OCI-LY3 (cell line): ENCODE measurements around the gene RPS6KA4.
A peak's percentile ranks its signal among the peaks of the same experiment; 100 is the strongest.

Experiments used
- H2AFZ ChIP-seq: fragments of 200-600, 300-600 bp; shearing (Covaris generic); 2 replicates; pipeline ENCODE4 v1.6.0; 2014; ENCODE audit warnings: antibody characterized with exemption, low read depth, low read length
- H3K27ac ChIP-seq: fragments of 200-600, 300-600 bp; sonication (generic); 2 replicates; pipeline ENCODE4 v1.5.1; 2014; ENCODE audit warnings: mild to moderate bottlenecking, low read length, moderate library complexity, mixed read lengths
- H3K27me3 ChIP-seq: fragments of 200-600, 300-600 bp; sonication (generic); 2 replicates; pipeline ENCODE4 v1.6.1; 2014; ENCODE audit warnings: low read depth, low read length, mixed read lengths
- H3K36me3 ChIP-seq: fragments of 200-600, 300-600 bp; sonication (generic); replicated peaks from 2 replicates; pipeline ENCODE3; 2014; ENCODE audit warnings: low read depth, low read length, mixed read lengths
- H3K4me1 ChIP-seq: fragments of 300-600, 200-600 bp; sonication (generic); 2 replicates; pipeline ENCODE4 v1.6.1; 2014; ENCODE audit warnings: low read length, mixed read lengths
- H3K4me2 ChIP-seq: fragments of 200-600, 300-600 bp; sonication (generic); 2 replicates; pipeline ENCODE4 v1.6.1; 2014; ENCODE audit warnings: low read length, mixed read lengths
- H3K4me3 ChIP-seq: fragments of 300-600, 200-600 bp; sonication (generic); 2 replicates; pipeline ENCODE4 v1.5.1; 2014; ENCODE audit warnings: antibody characterized with exemption, mild to moderate bottlenecking, low read length, moderate library complexity
- H3K79me2 ChIP-seq: fragments of 300-600, 200-600 bp; shearing (Covaris generic); 2 replicates; pipeline ENCODE4 v1.6.1; 2014; ENCODE audit warnings: mild to moderate bottlenecking, low read length, mixed read lengths
- H3K9ac ChIP-seq: fragments of 300-600, 200-600 bp; shearing (Covaris generic); 2 replicates; pipeline ENCODE4 v1.6.0; 2014; ENCODE audit warnings: mild to moderate bottlenecking, low read length, moderate library complexity
- H3K9me3 ChIP-seq: fragments of 200-600, 300-600 bp; shearing (Covaris generic); 2 replicates; pipeline ENCODE4 v1.6.1; 2014; ENCODE audit warnings: low read length, mixed read lengths; ENCODE audit not compliant: insufficient read depth
- H4K20me1 ChIP-seq: fragments of 200-600, 300-600 bp; sonication (generic); 2 replicates; pipeline ENCODE4 v1.6.1; 2016; ENCODE audit warnings: low read length, mixed read lengths; ENCODE audit not compliant: insufficient read depth
- CTCF ChIP-seq: fragments of 200-600, 300-600 bp; sonication (generic); IDR thresholded peaks from 2 replicates; pipeline ENCODE4 v1.5.1; 2014; ENCODE audit warnings: antibody characterized with exemption, low read length, low read depth
- EZH2phosphoT487 ChIP-seq: fragments of 200-600 bp; shearing (Covaris generic); IDR thresholded peaks from 2 replicates; pipeline ENCODE4 v1.6.1; 2018; ENCODE audit warnings: antibody characterized with exemption, mixed run types, low read depth

The RPS6KA4 gene

GRCh38 chr11:64317325-64317960 lies 41.5 kb upstream of the RPS6KA4 start, which contains the start of gene TRMT112:
Gene TRMT112, minus strand, starts transcription at chr11:64317559. Its CDS starts 33 bp downstream, at chr11:64317526.
- Histone ChIP-seq H3K27me3 (no peaks in the 10 kb centered on the region), H3K27ac (peak within 1 kb of the TSS; percentile 93), H3K79me2 (peaks cover 48% of the 10 kb centered on the region), H4K20me1 (no peaks in the 10 kb centered on the region), H3K4me1 (peaks cover 14% of the 10 kb centered on the region), H3K4me3 (peak within 1 kb of the TSS; percentile 85), H3K9me3 (no peaks in the 10 kb centered on the region), H3K9ac (peak within 1 kb of the TSS; percentile 90), H3K4me2 (peak within 1 kb of the TSS; percentile 72), H2AFZ (peak within 1 kb of the TSS; percentile 52; the same call in 1 of the 2 replicates), H3K36me3 (peaks cover 18% of the 10 kb centered on the region)
- TF ChIP-seq CTCF (no peak), EZH2phosphoT487 (no peak)

- no peaks in the 10 kb centered on the region for H3K9me3 ChIP-seq
- H3K4me2 ChIP-seq = peak within 1 kb of the TSS; percentile 72
- peaks cover 14% of the 10 kb centered on the region for H3K4me1 ChIP-seq
- peak within 1 kb of the TSS; percentile 93 for H3K27ac ChIP-seq
- TF ChIP-seq CTCF (peak; percentile 57), EZH2phosphoT487 (no peak)
- peaks cover 22% of the 10 kb centered on the region for H3K36me3 ChIP-seq
- H3K79me2 ChIP-seq = peaks cover 41% of the 10 kb centered on the region
- peak within 1 kb of the TSS; percentile 52; the same call in 1 of the 2 replicates for H2AFZ ChIP-seq
- peak within 1 kb of the TSS; percentile 90 for H3K9ac ChIP-seq
- no peaks in the 10 kb centered on the region for H4K20me1 ChIP-seq
- H3K27me3 ChIP-seq = no peaks in the 10 kb centered on the region
- H3K4me3 ChIP-seq = peak within 1 kb of the TSS; percentile 85
Observed at GRCh38 chr11:64317961-64318765, 40.8 kb upstream of the RPS6KA4 start, which contains the start of gene PRDX5. Gene PRDX5, plus strand, starts transcription at chr11:64318121. Its CDS starts 95 bp downstream, at chr11:64318216.

GRCh38 chr11:64318766-64319761 lies 39.9 kb upstream of the RPS6KA4 start:
- no peak overlapping the region for H2AFZ ChIP-seq
- H3K79me2 ChIP-seq = peaks cover 35% of the 10 kb centered on the region
- H3K27ac ChIP-seq = peak overlapping the region; percentile 93
- peaks cover 14% of the 10 kb centered on the region for H3K4me1 ChIP-seq
- H4K20me1 ChIP-seq = no peaks in the 10 kb centered on the region
- no peaks in the 10 kb centered on the region for H3K27me3 ChIP-seq
- peak overlapping the region; percentile 85 for H3K4me3 ChIP-seq
- H3K36me3 ChIP-seq = peaks cover 22% of the 10 kb centered on the region
- no peaks in the 10 kb centered on the region for H3K9me3 ChIP-seq
- H3K4me2 ChIP-seq = peak overlapping the region; percentile 72
- TF ChIP-seq EZH2phosphoT487 = no peak
- TF ChIP-seq CTCF = no peak
- H3K9ac ChIP-seq = peak overlapping the region; percentile 90
